Right atrium auricular region (tissue), 2 donors: ENCODE data around the gene DNAJC5. TPM values are rescaled to one million over a fixed set of nuclear protein-coding genes. Genes with fewer than 3 reads are reported as not detected.

ENCODE experiments used
- DNase-seq: peaks from one replicate; pipeline ENCODE4 v3.0.0-alpha.2; 2019; ENCODE audit warnings: low spot score
- H3K27ac ChIP-seq, 2 donors: fragments of 200-600 bp; sonication (generic); 1 replicate in 1 of 2; 2 replicates in 1 of 2; pipeline ENCODE4 v1.5.1; 2016 to 2019
- H3K27me3 ChIP-seq, 2 donors: fragments of 200-600 bp; sonication (generic); one replicate each; pipeline versions ENCODE4 v1.5.1 to v1.6.0; 2017 to 2019
- H3K36me3 ChIP-seq: fragments of 200-600 bp; sonication (generic); one replicate; pipeline ENCODE4 v1.5.1; 2016
- H3K4me1 ChIP-seq, 2 donors: fragments of 200-600 bp; sonication (generic); one replicate each; pipeline versions ENCODE4 v1.5.1 to v1.6.0; 2017 to 2019
- H3K4me3 ChIP-seq, 2 donors: fragments of 200-600 bp; sonication (generic); 1 replicate in 1 of 2; 2 replicates in 1 of 2; pipeline ENCODE4 v1.5.1; 2017 to 2019; ENCODE audit warnings: mild to moderate bottlenecking in 1 of 2, moderate library complexity in 1 of 2
- H3K9me3 ChIP-seq, 2 donors: fragments of 200-600 bp; sonication (generic); one replicate each; pipeline ENCODE4 v1.5.1; 2019
- CTCF ChIP-seq, 2 donors: fragments of 200-600 bp; sonication (generic); IDR thresholded peaks; one replicate each; pipeline ENCODE4 v1.5.1; 2019; ENCODE audit warnings: antibody characterized with exemption in 2 of 2
- total RNA-seq, 2 donors: library from RNA; depleted of rRNA; stranded (reverse); fragments of >200 nt; gene quantifications; one replicate each; pipeline ENCODE4 v1.1.0, GENCODE V29; 2016

Gene DNAJC5
- total RNA-seq, 2 donors from 2014 or later = 41.2 to 43.8 TPM

DNA sequence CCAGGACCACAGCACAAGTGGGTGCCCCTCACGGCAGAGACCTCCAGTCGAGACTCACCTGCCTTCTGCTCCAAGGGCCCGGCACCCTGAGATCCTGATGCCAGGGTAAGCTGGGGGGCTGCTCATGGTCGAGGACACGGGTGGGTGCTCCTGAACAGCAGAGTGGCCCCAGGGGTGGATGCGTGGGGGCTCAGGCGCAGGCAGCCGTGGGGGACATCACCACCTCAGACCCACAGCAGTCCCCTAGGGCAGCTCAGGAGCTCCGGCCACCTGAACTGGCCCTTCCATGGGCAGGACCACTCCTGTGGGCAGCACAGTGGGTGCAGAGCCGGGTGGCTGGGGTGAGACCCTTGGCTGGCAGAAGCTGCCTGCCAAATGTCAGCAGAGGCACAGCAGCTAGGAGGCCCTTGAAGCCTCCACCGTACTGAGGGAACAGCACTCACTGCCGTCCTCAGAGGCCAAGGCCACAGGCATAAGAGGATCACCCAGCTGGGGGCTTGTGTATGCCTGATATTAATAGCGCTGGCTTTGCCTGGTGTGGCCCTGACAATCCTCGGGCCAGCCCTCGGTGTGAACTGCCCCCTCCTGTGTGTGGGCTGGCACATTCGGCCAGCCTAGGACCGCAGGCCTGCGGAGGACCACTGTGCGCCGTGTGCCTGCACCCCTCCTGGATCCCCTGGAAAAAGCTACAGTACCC is 55.9 kb downstream of the DNAJC5 start:
- peak overlapping the region; percentile 88 to 98 for H3K27ac ChIP-seq

DNA sequence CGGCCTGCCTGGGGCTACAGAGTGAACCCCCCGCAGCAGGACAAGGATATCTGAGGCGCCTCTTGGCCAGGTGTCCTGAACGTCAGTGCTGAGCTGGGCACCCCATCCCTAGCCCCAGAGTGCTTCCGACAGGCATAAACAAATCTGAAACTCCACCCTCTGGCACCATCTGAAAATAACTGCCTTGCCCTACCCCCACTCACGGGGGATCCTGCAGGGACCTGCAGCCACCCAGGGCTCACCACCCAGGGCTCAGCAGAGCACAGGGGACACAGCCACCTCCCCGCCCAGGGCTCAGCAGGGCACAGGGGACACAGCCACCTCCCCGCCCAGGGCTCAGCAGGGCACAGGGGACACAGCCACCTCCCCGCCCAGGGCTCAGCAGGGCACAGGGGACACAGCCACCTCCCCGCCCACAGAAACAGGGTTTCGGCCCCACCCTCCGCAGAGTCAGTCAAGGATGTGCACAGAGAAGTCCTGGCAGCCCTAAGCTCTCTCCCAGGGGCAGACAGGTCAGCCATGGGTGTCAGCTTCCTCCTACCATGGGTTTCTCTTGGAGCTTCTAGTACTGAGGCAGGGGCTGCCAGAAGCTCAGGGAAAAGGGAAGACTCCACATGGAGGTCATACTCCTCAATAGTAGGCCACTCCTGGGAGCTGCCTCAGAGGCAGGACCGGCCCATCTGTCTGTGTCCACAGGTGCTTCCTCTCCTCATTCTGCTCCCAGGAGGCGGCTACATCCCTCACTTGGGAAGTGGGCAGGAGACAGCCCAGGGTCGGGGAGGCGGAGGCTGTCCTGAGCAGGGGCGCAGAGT is 56.7 kb downstream of the DNAJC5 start:
- TF ChIP-seq CTCF (IDR thresholded peaks at IDR 0.05) = no peak
- peaks cover 0 to 89% of the 10 kb centered on the region in 2 donors for H3K4me1 ChIP-seq
- H3K27me3 ChIP-seq = no peaks in the 10 kb centered on the region
- no peaks in the 10 kb centered on the region for H3K9me3 ChIP-seq
- H3K27ac ChIP-seq = peak overlapping the region; percentile 88 to 98
- no peak for DNase-seq
- H3K36me3 ChIP-seq = no peaks in the 10 kb centered on the region
- peak overlapping the region in 1 of 2 donors; percentile 32 for H3K4me3 ChIP-seq

More for the DNA sequence above, 55.9 kb downstream of the DNAJC5 start:
- no peak for DNase-seq
- Histone ChIP-seq H3K4me3 (peak overlapping the region; percentile 6 to 32), H3K4me1 (peaks cover 0 to 96% of the 10 kb centered on the region in 2 donors), H3K27me3 (no peaks in the 10 kb centered on the region), H3K36me3 (peaks cover 4% of the 10 kb centered on the region), H3K9me3 (no peaks in the 10 kb centered on the region)
- no peak for TF ChIP-seq CTCF (IDR thresholded peaks at IDR 0.05)

DNA sequence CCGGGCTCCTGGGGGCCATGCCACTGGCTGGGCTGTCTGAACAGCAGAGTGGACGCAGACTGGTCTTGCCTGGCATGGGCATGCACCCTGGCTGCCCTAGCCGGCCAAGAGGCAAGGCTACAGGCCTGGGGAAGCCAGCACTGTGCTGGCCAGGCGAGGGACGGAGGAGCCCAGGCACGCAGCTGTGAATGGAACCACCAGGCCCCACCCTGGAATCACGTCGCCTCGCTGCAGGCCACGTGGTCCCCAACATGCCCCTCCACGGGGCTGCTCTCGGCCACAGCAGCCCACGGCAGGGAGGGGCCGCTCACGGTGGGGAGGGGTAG is 57.2 kb downstream of the DNAJC5 start:
- H3K4me1 ChIP-seq = peaks cover 0 to 91% of the 10 kb centered on the region in 2 donors
- H3K27ac ChIP-seq = peak overlapping the region; percentile 88 to 98
- no peak for DNase-seq
- TF ChIP-seq CTCF (IDR thresholded peaks at IDR 0.05) = no peak
- no peaks in the 10 kb centered on the region for H3K9me3 ChIP-seq
- no peaks in the 10 kb centered on the region for H3K27me3 ChIP-seq
- H3K4me3 ChIP-seq = no peak overlapping the region
- H3K36me3 ChIP-seq = no peaks in the 10 kb centered on the region

DNA sequence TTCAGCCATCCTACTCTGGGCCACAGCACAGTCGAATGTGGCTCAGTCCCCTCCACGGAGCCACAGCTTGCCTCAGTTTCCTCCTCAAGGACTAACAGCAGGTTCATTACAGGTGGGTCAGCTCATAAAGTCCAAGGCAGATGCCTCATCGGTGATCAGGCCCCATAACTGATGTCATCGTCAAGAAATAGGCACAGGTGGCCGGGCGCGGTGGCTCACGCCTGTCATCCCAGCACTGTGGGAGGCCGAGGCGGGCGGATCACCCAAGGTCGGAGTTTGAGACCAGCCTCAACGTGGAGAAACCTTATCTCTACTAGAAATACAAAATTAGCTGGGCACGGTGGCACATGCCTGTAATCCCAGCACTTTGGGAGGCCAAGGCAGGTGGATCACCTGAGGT is 57.8 kb downstream of the DNAJC5 start:
- Histone ChIP-seq H3K9me3 (no peaks in the 10 kb centered on the region), H3K27ac (peak overlapping the region; percentile 88 to 98), H3K4me1 (peaks cover 0 to 91% of the 10 kb centered on the region in 2 donors), H3K4me3 (no peak overlapping the region), H3K27me3 (no peaks in the 10 kb centered on the region), H3K36me3 (no peaks in the 10 kb centered on the region)
- no peak for DNase-seq
- TF ChIP-seq CTCF (IDR thresholded peaks at IDR 0.05) = no peak

DNA sequence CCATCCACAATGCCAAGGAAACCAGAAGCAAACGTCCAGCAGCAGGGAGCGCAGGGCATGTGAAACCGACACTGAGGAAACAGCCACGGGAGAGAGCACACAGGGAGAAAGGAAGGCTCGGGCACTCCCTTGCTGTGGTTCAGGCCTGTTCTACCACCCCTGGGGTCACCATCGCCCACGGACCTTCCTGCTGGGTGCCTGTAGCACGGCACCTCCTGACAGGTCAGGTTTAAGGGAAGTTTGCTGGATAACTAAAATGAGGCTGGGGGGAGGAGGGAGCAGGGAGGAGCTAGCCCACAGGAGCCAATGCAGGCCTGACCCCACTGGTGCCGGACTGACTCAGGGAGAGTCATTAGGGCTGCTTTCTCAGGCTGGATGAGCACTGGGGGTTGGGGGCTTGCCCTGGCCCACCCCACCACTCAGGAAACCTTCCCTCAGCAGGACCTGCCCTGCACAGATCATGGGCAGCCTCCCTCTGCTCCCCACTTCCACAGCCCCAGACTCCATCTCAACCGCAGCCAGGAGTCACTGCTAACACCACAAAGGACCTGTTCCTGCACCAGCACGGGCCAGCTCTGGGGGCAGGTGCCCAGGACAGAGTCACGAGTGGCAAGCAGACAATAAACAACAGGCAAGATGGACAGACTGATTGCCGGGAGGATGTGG is 59.0 kb downstream of the DNAJC5 start:
- no peak for DNase-seq
- no peak for TF ChIP-seq CTCF (IDR thresholded peaks at IDR 0.05)
- H3K27me3 ChIP-seq = no peaks in the 10 kb centered on the region
- no peaks in the 10 kb centered on the region for H3K9me3 ChIP-seq
- H3K36me3 ChIP-seq = no peaks in the 10 kb centered on the region
- peak overlapping the region; percentile 88 to 98 for H3K27ac ChIP-seq
- peaks cover 0 to 83% of the 10 kb centered on the region in 2 donors for H3K4me1 ChIP-seq
- H3K4me3 ChIP-seq = no peak overlapping the region
